WTC11 (cell line): ENCODE measurements around the gene ATG16L1.

Experiments
- ATF3 ChIP-seq: sonication (generic); formaldehyde crosslinking; conservative IDR thresholded peaks from 2 replicates; pipeline ENCODE4 v1.8.1; 2022; ENCODE audit warnings: mild to moderate bottlenecking, missing genetic modification reagents
- JUN ChIP-seq: sonication (generic); formaldehyde crosslinking; IDR thresholded peaks from 2 replicates; pipeline ENCODE4 v1.8.0; 2023; ENCODE audit warnings: mild to moderate bottlenecking, missing genetic modification reagents
- NFYB ChIP-seq: sonication (generic); formaldehyde crosslinking; conservative IDR thresholded peaks from 2 replicates; pipeline ENCODE4 v1.8.0; 2022; ENCODE audit warnings: low read depth, missing genetic modification reagents
- TEAD4 ChIP-seq: sonication (generic); formaldehyde crosslinking; IDR thresholded peaks from 2 replicates; pipeline ENCODE4 v1.8.0; 2022; ENCODE audit warnings: mild to moderate bottlenecking, missing genetic modification reagents
- USF1 ChIP-seq: sonication (generic); formaldehyde crosslinking; IDR thresholded peaks from 2 replicates; pipeline ENCODE4 v1.8.0; 2022; ENCODE audit warnings: mild to moderate bottlenecking, missing genetic modification reagents
- ZBTB43 ChIP-seq: sonication (generic); formaldehyde crosslinking; IDR thresholded peaks from 2 replicates; pipeline ENCODE4 v1.8.1; 2023; ENCODE audit warnings: mild to moderate bottlenecking, missing genetic modification reagents
- ZNF232 ChIP-seq: sonication (generic); formaldehyde crosslinking; IDR thresholded peaks from 2 replicates; pipeline ENCODE4 v1.8.0; 2022; ENCODE audit warnings: mild to moderate bottlenecking, missing genetic modification reagents
- ZNF263 ChIP-seq: sonication (generic); formaldehyde crosslinking; IDR thresholded peaks from 2 replicates; pipeline ENCODE4 v1.8.1; 2022; ENCODE audit warnings: low read depth, mild to moderate bottlenecking, moderate library complexity, missing genetic modification reagents
- ZNF281 ChIP-seq: sonication (generic); formaldehyde crosslinking; IDR thresholded peaks from 2 replicates; pipeline ENCODE4 v1.8.0; 2023; ENCODE audit warnings: mild to moderate bottlenecking, missing genetic modification reagents
- ZNF423 ChIP-seq: fragments of 250-450 bp; sonication (Bioruptor Pico); IDR thresholded peaks from 2 replicates; pipeline ENCODE4 v2.1.2; 2022; ENCODE audit warnings: mild to moderate bottlenecking, moderate library complexity
- TF ChIP-seq, protein P1 (sequence below): fragments of 200-600 bp; IDR thresholded peaks from 2 replicates; pipeline ENCODE4 v1.8.0; 2022; ENCODE audit warnings: antibody characterized with exemption
- TF ChIP-seq, protein P2 (sequence below): sonication (generic); formaldehyde crosslinking; IDR thresholded peaks from 2 replicates; pipeline ENCODE4 v1.8.1; 2022; ENCODE audit warnings: mild to moderate bottlenecking, moderate library complexity, missing genetic modification reagents

GRCh38 chr2:233250568-233250967 is 905 bp upstream of the ATG16L1 start:
- TF ChIP-seq ZNF232 (CRISPR knock-in tag) = no peak
- TF ChIP-seq ZNF263 (CRISPR knock-in tag) = no peak
- TF ChIP-seq JUN (CRISPR knock-in tag) = no peak
- no peak for TF ChIP-seq USF1 (CRISPR knock-in tag)
- TF ChIP-seq ZNF281 = no peak
- TF ChIP-seq, protein P1, sequence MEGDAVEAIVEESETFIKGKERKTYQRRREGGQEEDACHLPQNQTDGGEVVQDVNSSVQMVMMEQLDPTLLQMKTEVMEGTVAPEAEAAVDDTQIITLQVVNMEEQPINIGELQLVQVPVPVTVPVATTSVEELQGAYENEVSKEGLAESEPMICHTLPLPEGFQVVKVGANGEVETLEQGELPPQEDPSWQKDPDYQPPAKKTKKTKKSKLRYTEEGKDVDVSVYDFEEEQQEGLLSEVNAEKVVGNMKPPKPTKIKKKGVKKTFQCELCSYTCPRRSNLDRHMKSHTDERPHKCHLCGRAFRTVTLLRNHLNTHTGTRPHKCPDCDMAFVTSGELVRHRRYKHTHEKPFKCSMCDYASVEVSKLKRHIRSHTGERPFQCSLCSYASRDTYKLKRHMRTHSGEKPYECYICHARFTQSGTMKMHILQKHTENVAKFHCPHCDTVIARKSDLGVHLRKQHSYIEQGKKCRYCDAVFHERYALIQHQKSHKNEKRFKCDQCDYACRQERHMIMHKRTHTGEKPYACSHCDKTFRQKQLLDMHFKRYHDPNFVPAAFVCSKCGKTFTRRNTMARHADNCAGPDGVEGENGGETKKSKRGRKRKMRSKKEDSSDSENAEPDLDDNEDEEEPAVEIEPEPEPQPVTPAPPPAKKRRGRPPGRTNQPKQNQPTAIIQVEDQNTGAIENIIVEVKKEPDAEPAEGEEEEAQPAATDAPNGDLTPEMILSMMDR = no peak
- no peak for TF ChIP-seq ZBTB43 (CRISPR knock-in tag)
- no peak for TF ChIP-seq ZNF423 (CRISPR knock-in tag)
- no peak for TF ChIP-seq ATF3 (CRISPR knock-in tag)
- TF ChIP-seq, protein P2, sequence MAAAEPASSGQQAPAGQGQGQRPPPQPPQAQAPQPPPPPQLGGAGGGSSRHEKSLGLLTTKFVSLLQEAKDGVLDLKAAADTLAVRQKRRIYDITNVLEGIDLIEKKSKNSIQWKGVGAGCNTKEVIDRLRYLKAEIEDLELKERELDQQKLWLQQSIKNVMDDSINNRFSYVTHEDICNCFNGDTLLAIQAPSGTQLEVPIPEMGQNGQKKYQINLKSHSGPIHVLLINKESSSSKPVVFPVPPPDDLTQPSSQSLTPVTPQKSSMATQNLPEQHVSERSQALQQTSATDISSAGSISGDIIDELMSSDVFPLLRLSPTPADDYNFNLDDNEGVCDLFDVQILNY = no peak
- no peak for TF ChIP-seq NFYB
- TF ChIP-seq TEAD4 (CRISPR knock-in tag) = no peak
